ENCODE data around the gene ADAMTS8. TPM values are rescaled to one million over a fixed set of nuclear protein-coding genes. Genes with fewer than 3 reads are reported as not detected.

ADAMTS8 gene
- total RNA-seq, 1 donor from 2014 or later = 1.5 TPM

DNA sequence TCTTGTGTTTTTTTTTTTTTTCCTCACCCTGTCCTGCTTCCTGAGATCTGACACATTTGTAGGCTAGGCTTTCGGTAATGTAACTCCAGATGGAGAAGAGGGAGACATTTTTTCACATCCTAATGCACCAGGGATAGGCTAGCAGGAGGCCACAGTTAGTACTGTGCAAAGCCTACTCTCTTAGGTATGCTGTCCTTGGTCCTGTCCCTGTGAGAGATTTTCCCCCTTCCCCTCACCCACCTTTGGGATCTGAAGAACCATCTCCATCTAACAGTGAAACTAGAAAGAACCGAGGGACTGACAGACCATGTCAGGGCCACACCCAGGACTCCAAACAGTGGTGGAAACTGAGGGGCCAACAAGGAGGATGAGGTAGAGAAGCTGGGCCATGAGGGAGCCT, 29.2 kb downstream of the ADAMTS8 start:
- Histone ChIP-seq H3K4me3 (no peak overlapping the region), H3K27me3 (no peaks in the 10 kb centered on the region), H3K9me3 (no peaks in the 10 kb centered on the region), H3K27ac (no peak overlapping the region), H3K4me1 (no peaks in the 10 kb centered on the region), H3K36me3 (no peaks in the 10 kb centered on the region)
- intact Hi-C loops (cut with DNase I) = no loop called here
- no peak for DNase-seq (ENCODE audit: extremely low spot score in 2 of 2)
- TF ChIP-seq POLR2AphosphoS5 (IDR thresholded peaks at IDR 0.05; ENCODE audit: insufficient read depth in 1 of 2, low read depth in 1 of 2) (no peak), POLR2A (IDR thresholded peaks at IDR 0.05) (no peak)
- TF ChIP-seq, protein P1, sequence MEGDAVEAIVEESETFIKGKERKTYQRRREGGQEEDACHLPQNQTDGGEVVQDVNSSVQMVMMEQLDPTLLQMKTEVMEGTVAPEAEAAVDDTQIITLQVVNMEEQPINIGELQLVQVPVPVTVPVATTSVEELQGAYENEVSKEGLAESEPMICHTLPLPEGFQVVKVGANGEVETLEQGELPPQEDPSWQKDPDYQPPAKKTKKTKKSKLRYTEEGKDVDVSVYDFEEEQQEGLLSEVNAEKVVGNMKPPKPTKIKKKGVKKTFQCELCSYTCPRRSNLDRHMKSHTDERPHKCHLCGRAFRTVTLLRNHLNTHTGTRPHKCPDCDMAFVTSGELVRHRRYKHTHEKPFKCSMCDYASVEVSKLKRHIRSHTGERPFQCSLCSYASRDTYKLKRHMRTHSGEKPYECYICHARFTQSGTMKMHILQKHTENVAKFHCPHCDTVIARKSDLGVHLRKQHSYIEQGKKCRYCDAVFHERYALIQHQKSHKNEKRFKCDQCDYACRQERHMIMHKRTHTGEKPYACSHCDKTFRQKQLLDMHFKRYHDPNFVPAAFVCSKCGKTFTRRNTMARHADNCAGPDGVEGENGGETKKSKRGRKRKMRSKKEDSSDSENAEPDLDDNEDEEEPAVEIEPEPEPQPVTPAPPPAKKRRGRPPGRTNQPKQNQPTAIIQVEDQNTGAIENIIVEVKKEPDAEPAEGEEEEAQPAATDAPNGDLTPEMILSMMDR (IDR thresholded peaks at IDR 0.05) = no peak

DNA sequence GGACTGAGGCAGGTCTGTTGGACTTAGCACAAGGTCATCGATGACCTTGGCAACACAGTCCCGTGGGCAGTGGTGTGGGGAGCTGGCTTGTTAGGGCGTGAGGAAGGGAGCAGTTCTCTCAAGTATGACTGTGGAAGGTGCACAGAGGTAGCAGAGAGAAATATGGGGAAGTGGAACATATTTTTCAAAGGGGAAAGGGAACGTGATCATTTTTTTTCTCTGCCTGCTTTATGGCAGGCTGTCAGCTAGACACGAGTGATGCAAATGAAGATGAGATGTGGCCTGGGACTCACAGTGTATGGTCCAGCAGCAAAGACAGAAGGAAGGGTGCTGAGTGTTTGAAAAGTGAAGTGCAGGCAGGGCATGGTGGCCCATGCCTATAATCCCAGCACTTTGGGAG, 30.6 kb downstream of the ADAMTS8 start:
- no peaks in the 10 kb centered on the region for H3K9me3 ChIP-seq
- no peaks in the 10 kb centered on the region for H3K27me3 ChIP-seq
- DNase-seq (ENCODE audit: extremely low spot score in 2 of 2) = no peak
- H3K4me3 ChIP-seq = no peak overlapping the region
- TF ChIP-seq, protein P1 (IDR thresholded peaks at IDR 0.05) = no peak
- no peak for TF ChIP-seq POLR2AphosphoS5 (IDR thresholded peaks at IDR 0.05; ENCODE audit: insufficient read depth in 1 of 2, low read depth in 1 of 2)
- no peak for TF ChIP-seq POLR2A (IDR thresholded peaks at IDR 0.05)
- intact Hi-C loops (cut with DNase I) = no loop called here
- no peaks in the 10 kb centered on the region for H3K36me3 ChIP-seq
- no peaks in the 10 kb centered on the region for H3K4me1 ChIP-seq
- no peak overlapping the region for H3K27ac ChIP-seq

DNA sequence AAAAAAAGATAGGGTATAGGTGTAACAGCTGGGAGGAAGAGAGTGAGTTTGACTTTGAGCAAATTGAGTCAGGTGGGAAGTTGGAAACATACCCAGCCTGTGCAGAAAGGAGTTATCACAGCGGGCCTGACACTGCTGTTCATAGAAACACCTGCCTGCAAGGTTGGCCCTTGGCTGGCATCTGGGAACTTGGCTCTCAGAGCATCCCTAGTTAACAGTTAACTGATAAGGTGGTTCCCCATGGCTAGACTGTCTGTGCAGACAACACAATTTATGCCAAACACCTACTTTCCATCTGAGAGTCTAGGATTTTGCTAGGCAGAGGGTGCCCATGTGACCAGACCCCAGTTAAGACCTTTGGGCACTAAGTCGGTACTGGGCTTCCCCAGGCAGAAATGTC, 31.4 kb downstream of the ADAMTS8 start:
- H3K4me3 ChIP-seq = no peak overlapping the region
- DNase-seq (ENCODE audit: extremely low spot score in 2 of 2) = no peak
- H3K4me1 ChIP-seq = no peaks in the 10 kb centered on the region
- intact Hi-C loops (cut with DNase I) = no loop called here
- H3K27me3 ChIP-seq = no peaks in the 10 kb centered on the region
- TF ChIP-seq POLR2AphosphoS5 (IDR thresholded peaks at IDR 0.05; ENCODE audit: insufficient read depth in 1 of 2, low read depth in 1 of 2) (no peak), POLR2A (IDR thresholded peaks at IDR 0.05) (no peak)
- TF ChIP-seq, protein P1 (IDR thresholded peaks at IDR 0.05) = no peak
- H3K36me3 ChIP-seq = no peaks in the 10 kb centered on the region
- H3K9me3 ChIP-seq = no peaks in the 10 kb centered on the region
- H3K27ac ChIP-seq = no peak overlapping the region

DNA sequence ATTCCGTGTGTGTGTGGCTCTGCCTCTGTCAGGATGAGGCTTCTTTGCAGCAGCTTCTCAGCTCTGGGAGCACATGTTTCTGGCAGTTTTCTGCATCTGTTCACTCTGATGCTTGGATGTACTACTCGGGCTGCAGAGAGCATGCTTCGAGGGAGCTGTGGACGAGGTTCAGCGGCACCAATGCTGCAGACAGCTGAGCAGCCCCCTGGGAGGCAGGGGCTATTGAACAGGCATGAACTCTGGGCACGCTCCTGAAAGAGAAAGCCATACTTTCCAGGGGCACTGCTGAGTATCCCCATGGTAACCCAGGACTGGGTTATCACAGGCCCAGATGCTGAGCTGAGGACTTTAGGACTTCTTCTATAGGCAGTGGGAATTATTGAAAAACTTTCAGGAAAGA, 33.8 kb downstream of the ADAMTS8 start:
- Histone ChIP-seq H3K4me1 (peaks cover 4% of the 10 kb centered on the region), H3K27ac (no peak overlapping the region), H3K27me3 (no peaks in the 10 kb centered on the region), H3K36me3 (no peaks in the 10 kb centered on the region), H3K4me3 (no peak overlapping the region), H3K9me3 (no peaks in the 10 kb centered on the region)
- intact Hi-C loops (cut with DNase I) = no loop called here
- no peak for DNase-seq (ENCODE audit: extremely low spot score in 2 of 2)
- no peak for TF ChIP-seq POLR2AphosphoS5 (IDR thresholded peaks at IDR 0.05; ENCODE audit: insufficient read depth in 1 of 2, low read depth in 1 of 2)
- TF ChIP-seq, protein P1 (IDR thresholded peaks at IDR 0.05) = no peak
- no peak for TF ChIP-seq POLR2A (IDR thresholded peaks at IDR 0.05)

DNA sequence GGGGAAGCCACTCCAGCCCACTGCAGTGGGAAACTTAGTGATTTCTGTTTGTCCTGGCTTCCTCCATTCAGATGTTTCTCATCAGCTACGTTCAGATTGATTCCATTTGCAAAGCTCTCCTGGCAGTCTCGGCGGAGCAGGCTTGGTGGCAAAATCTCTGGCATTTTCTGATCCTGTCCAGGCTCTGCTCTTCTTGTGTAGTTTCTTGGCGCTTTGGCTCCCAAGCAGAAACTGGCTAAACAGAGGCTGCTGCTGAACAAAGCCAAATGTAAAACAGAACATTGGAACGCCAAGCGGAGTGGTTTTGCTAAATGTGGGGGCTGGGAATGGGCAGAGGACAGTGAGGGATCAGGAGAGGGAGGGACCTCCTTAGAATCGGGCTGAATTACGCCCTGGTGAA, 36.7 kb downstream of the ADAMTS8 start:
- intact Hi-C loops (cut with DNase I) = no loop called here

More for the DNA sequence above, 36.7 kb downstream of the ADAMTS8 start:
- no peaks in the 10 kb centered on the region for H3K36me3 ChIP-seq
- TF ChIP-seq POLR2AphosphoS5 (IDR thresholded peaks at IDR 0.05; ENCODE audit: insufficient read depth in 1 of 2, low read depth in 1 of 2) (no peak), POLR2A (IDR thresholded peaks at IDR 0.05) (no peak)
- TF ChIP-seq, protein P1 (IDR thresholded peaks at IDR 0.05) = no peak
- H3K27me3 ChIP-seq = no peaks in the 10 kb centered on the region
- no peak overlapping the region for H3K4me3 ChIP-seq
- H3K27ac ChIP-seq = no peak overlapping the region
- H3K4me1 ChIP-seq = peaks cover 5% of the 10 kb centered on the region
- no peak for DNase-seq (ENCODE audit: extremely low spot score in 2 of 2)
- H3K9me3 ChIP-seq = no peaks in the 10 kb centered on the region

All from vagina (tissue), 2 donors.